Small intestine (tissue), 7 donors: ENCODE data around the gene CAMSAP2. TPM values are rescaled to one million over a fixed set of nuclear protein-coding genes. Genes with fewer than 3 reads are reported as not detected.

Experiments
- DNase-seq, 2 donors: peaks; one replicate each; pipeline versions ENCODE4 v3.0.0 to v3.0.0-alpha.2; 2013
- FAIRE-seq: peaks from 2 replicates; lab custom pipeline; 2012; peaks lifted over from hg19 to GRCh38; lab: Jason Lieb, UNC
- H3K27ac ChIP-seq, 3 donors: one replicate each; pipeline ENCODE4 v1.5.1; 2013; ENCODE audit warnings: low read length in 2 of 3, mild to moderate bottlenecking in 2 of 3, control low read depth in 1 of 3, inconsistent platforms in 1 of 3, low read depth in 1 of 3, moderate library complexity in 1 of 3
- H3K27me3 ChIP-seq, 3 donors: one replicate each; pipeline ENCODE4 v1.6.1; 2013; ENCODE audit warnings: low read length in 3 of 3, inconsistent platforms in 1 of 3; ENCODE audit not compliant: control insufficient read depth in 3 of 3, insufficient read depth in 3 of 3
- H3K36me3 ChIP-seq, 3 donors: one replicate each; pipeline ENCODE4 v1.6.1; 2013; ENCODE audit warnings: low read length in 3 of 3, inconsistent platforms in 1 of 3, low read depth in 1 of 3, mild to moderate bottlenecking in 1 of 3, moderate library complexity in 1 of 3; ENCODE audit not compliant: control insufficient read depth in 3 of 3, insufficient read depth in 2 of 3
- H3K4me1 ChIP-seq, 3 donors: one replicate each; pipeline ENCODE4 v1.6.1; 2013; ENCODE audit warnings: low read length in 2 of 3, inconsistent platforms in 1 of 3, low read depth in 1 of 3, mild to moderate bottlenecking in 1 of 3, moderate library complexity in 1 of 3; ENCODE audit not compliant: control insufficient read depth in 3 of 3, insufficient read depth in 2 of 3
- H3K4me3 ChIP-seq, 3 donors: one replicate each; pipeline ENCODE4 v1.5.1; 2013; ENCODE audit warnings: low read length in 3 of 3, control low read depth in 1 of 3, inconsistent platforms in 1 of 3, low read depth in 1 of 3, mild to moderate bottlenecking in 1 of 3, moderate library complexity in 1 of 3
- H3K9me3 ChIP-seq, 2 donors: one replicate each; pipeline ENCODE4 v1.6.1; 2013; ENCODE audit warnings: low read depth in 1 of 2, low read length in 1 of 2; ENCODE audit not compliant: control insufficient read depth in 2 of 2, insufficient read depth in 1 of 2
- WGBS, 3 donors: extraction: QIAGEN DNeasy Blood & Tissue Kit; methylation state at CpG; one replicate each; pipeline ENCODE4 v1.1.7; 2013; 5-methylcytosine and 5-hydroxymethylcytosine counted together
- polyA plus RNA-seq, 4 donors: library from polyadenylated mRNA; stranded (reverse) in 3 of 4; unstranded in 1 of 4; fragments of 200-250 nt in 3 of 4; fragments of 120-200 nt in 1 of 4; gene quantifications; one replicate each; pipeline versions ENCODE4 v1.2.1 to v1.2.3, GENCODE V29; 2013
- donor health status: healthy with polysubstance abuse.
- donor health status: control.
- donor health status: control.
- donor health status: Bipolar disorder and iron deficiency.
- donor health status: healthy.

The CAMSAP2 gene
- polyA plus RNA-seq, 4 donors, result 2.0 to 10.8 (median 3.8) TPM

GRCh38 chr1:200731654-200732332 is 6.9 kb upstream of the CAMSAP2 start:
- Histone ChIP-seq H3K27ac (no peak overlapping the region), H3K36me3 (no peaks in the 10 kb centered on the region), H3K9me3 (no peaks in the 10 kb centered on the region), H3K4me3 (no peak overlapping the region), H3K4me1 (no peaks in the 10 kb centered on the region), H3K27me3 (no peaks in the 10 kb centered on the region)
- no peak for DNase-seq
- no peak for FAIRE-seq
- 88 to 96% (median 91%) methylated on average over 5 of the region's 5 CpGs for WGBS, 3 donors

- no peaks in the 10 kb centered on the region for H3K36me3 ChIP-seq
- DNase-seq (no peak), FAIRE-seq (no peak)
- H3K4me1 ChIP-seq, result no peaks in the 10 kb centered on the region
- WGBS, 3 donors, result 78 to 81% (median 80%) methylated on average over 7 of the region's 7 CpGs
- no peak overlapping the region for H3K4me3 ChIP-seq
- H3K9me3 ChIP-seq, result no peaks in the 10 kb centered on the region
- no peaks in the 10 kb centered on the region for H3K27me3 ChIP-seq
- H3K27ac ChIP-seq, result no peak overlapping the region
Measured at GRCh38 chr1:200732438-200732837, 6.3 kb upstream of the CAMSAP2 start.

- WGBS, 3 donors, result 82 to 85% (median 84%) methylated on average over 6 of the region's 6 CpGs
- no peak for FAIRE-seq
- no peaks in the 10 kb centered on the region for H3K36me3 ChIP-seq
Measured at GRCh38 chr1:200733907-200734306, 4.8 kb upstream of the CAMSAP2 start.

GRCh38 chr1:200737647-200738291 is 924 bp upstream of the CAMSAP2 start:
- Histone ChIP-seq H3K9me3 (no peaks in the 10 kb centered on the region), H3K4me1 (peaks cover 0 to 9% (median 6%) of the 10 kb centered on the region in 3 donors), H3K27me3 (no peaks in the 10 kb centered on the region), H3K27ac (peak overlapping the region in 2 of 3 donors; percentile 66 to 76), H3K36me3 (no peaks in the 10 kb centered on the region), H3K4me3 (no peak overlapping the region)
- peak in 1 of 2 donors; percentile 8 for DNase-seq
- FAIRE-seq, result no peak
- WGBS, 3 donors, result 75 to 87% (median 79%) methylated on average over 8 of the region's 8 CpGs

More at GRCh38 chr1:200733907-200734306, 4.8 kb upstream of the CAMSAP2 start:
- Histone ChIP-seq H3K4me3 (no peak overlapping the region), H3K27ac (no peak overlapping the region), H3K4me1 (peaks cover 0 to 3% (median 0%) of the 10 kb centered on the region in 3 donors), H3K27me3 (no peaks in the 10 kb centered on the region), H3K9me3 (no peaks in the 10 kb centered on the region)
- no peak for DNase-seq

GRCh38 chr1:200738949-200739651 is 407 bp downstream of the CAMSAP2 start:
- FAIRE-seq (no peak), DNase-seq (peak; percentile 60 to 91)
- Histone ChIP-seq H3K27ac (peak overlapping the region; percentile 95 to 99 (median 98)), H3K27me3 (no peaks in the 10 kb centered on the region), H3K4me1 (peaks cover 0 to 9% (median 6%) of the 10 kb centered on the region in 3 donors), H3K36me3 (no peaks in the 10 kb centered on the region), H3K9me3 (no peaks in the 10 kb centered on the region), H3K4me3 (peak overlapping the region; percentile 80 to 95 (median 91))
- WGBS, 3 donors, result 0 to 2% (median 0%) methylated on average over 25 to 80 of the region's 80 CpGs

GRCh38 chr1:200739702-200740570 is 1.2 kb downstream of the CAMSAP2 start:
- Histone ChIP-seq H3K9me3 (no peaks in the 10 kb centered on the region), H3K27ac (peak overlapping the region; percentile 95 to 99 (median 98)), H3K4me1 (peaks cover 0 to 9% (median 6%) of the 10 kb centered on the region in 3 donors), H3K27me3 (no peaks in the 10 kb centered on the region), H3K36me3 (no peaks in the 10 kb centered on the region), H3K4me3 (peak overlapping the region; percentile 80 to 95 (median 91))
- DNase-seq, result no peak
- no peak for FAIRE-seq
- 3 to 5% (median 4%) methylated on average over 20 to 26 of the region's 26 CpGs for WGBS, 3 donors

GRCh38 chr1:200740571-200741208 is 2.0 kb downstream of the CAMSAP2 start:
- Histone ChIP-seq H3K4me1 (peaks cover 0 to 9% (median 6%) of the 10 kb centered on the region in 3 donors), H3K9me3 (no peaks in the 10 kb centered on the region), H3K27me3 (no peaks in the 10 kb centered on the region), H3K36me3 (no peaks in the 10 kb centered on the region), H3K4me3 (peak overlapping the region in 1 of 3 donors; percentile 95), H3K27ac (no peak overlapping the region)
- DNase-seq (no peak), FAIRE-seq (no peak)
- WGBS, 3 donors, result 12 to 30% (median 16%) methylated on average over 3 of the region's 3 CpGs
